ENCODE results near the gene TCF19. TPM values are rescaled to one million over a fixed set of nuclear protein-coding genes. Genes with fewer than 3 reads are reported as not detected.

TCF19 gene
- total RNA-seq, 6 donors from 2014 or later, result 4.2 to 10.0 (median 5.3) TPM

- TF ChIP-seq POLR2A (IDR thresholded peaks at IDR 0.05) (no peak), EP300 (IDR thresholded peaks at IDR 0.05) (no peak), POLR2AphosphoS5 (IDR thresholded peaks at IDR 0.05) (no peak), CTCF (IDR thresholded peaks at IDR 0.05) (no peak)
These were observed 44.4 kb upstream of the TCF19 start for GRCh38 chr6:31113861-31114540.

GRCh38 chr6:31114541-31114878 lies 43.9 kb upstream of the TCF19 start, which contains the start of gene PSORS1C1:
TSS of gene PSORS1C1 (plus strand) at chr6:31114800. CDS start at chr6:31129633, 14,833 bp downstream.
- Histone ChIP-seq H3K4me1 (peaks cover 7 to 26% (median 14%) of the 10 kb centered on the region in 4 donors), H3K4me3 (peak within 1 kb of the TSS in 3 of 4 donors; percentile 14 to 34 (median 26)), H3K36me3 (no peaks in the 10 kb centered on the region), H3K27ac (peak within 1 kb of the TSS; percentile 69 to 78 (median 73)), H3K9me3 (no peaks in the 10 kb centered on the region), H3K27me3 (no peaks in the 10 kb centered on the region)
- peak in 1 of 2 donors; percentile 87 for DNase-seq
- TF ChIP-seq CTCF (IDR thresholded peaks at IDR 0.05) (no peak), POLR2AphosphoS5 (IDR thresholded peaks at IDR 0.05) (peak; percentile 41 to 61)
- 13 to 31% methylated on average over 3 of the region's 3 CpGs for WGBS, 2 donors
- ATAC-seq (ENCODE audit: low FRiP score in 2 of 2), result peak; percentile 89 to 95

More at GRCh38 chr6:31113861-31114540, 44.4 kb upstream of the TCF19 start:
- ATAC-seq (ENCODE audit: low FRiP score in 2 of 2) (peak in 1 of 2 donors; percentile 21), DNase-seq (no peak)
- H3K27ac ChIP-seq, result peak overlapping the region; percentile 69 to 78 (median 73)
- no peaks in the 10 kb centered on the region for H3K27me3 ChIP-seq
- WGBS, 2 donors, result 67 to 77% methylated on average over 7 of the region's 7 CpGs
- no peaks in the 10 kb centered on the region for H3K9me3 ChIP-seq
- H3K36me3 ChIP-seq, result no peaks in the 10 kb centered on the region
- H3K4me1 ChIP-seq, result peaks cover 7 to 26% (median 14%) of the 10 kb centered on the region in 4 donors
- H3K4me3 ChIP-seq, result no peak overlapping the region

- H3K27ac ChIP-seq, result peak overlapping the region; percentile 69 to 78 (median 73)
- H3K9me3 ChIP-seq, result no peaks in the 10 kb centered on the region
- H3K4me1 ChIP-seq, result peaks cover 7 to 26% (median 14%) of the 10 kb centered on the region in 4 donors
- WGBS, 2 donors, result 47 to 56% methylated on average over 9 of the region's 9 CpGs
- DNase-seq (no peak), ATAC-seq (ENCODE audit: low FRiP score in 2 of 2) (peak in 1 of 2 donors; percentile 33)
- no peak for TF ChIP-seq POLR2AphosphoS5 (IDR thresholded peaks at IDR 0.05)
- no peak for TF ChIP-seq POLR2A (IDR thresholded peaks at IDR 0.05)
- peak in 2 of 6 experiments; percentile 21 to 23 for TF ChIP-seq CTCF (IDR thresholded peaks at IDR 0.05)
- H3K36me3 ChIP-seq, result no peaks in the 10 kb centered on the region
- peak overlapping the region in 3 of 4 donors; percentile 14 to 34 (median 26) for H3K4me3 ChIP-seq
- H3K27me3 ChIP-seq, result no peaks in the 10 kb centered on the region
These were observed 43.2 kb upstream of the TCF19 start for GRCh38 chr6:31114970-31115849.

GRCh38 chr6:31115941-31116560 lies 42.3 kb upstream of the TCF19 start:
- 89 to 92% methylated on average over 12 of the region's 12 CpGs for WGBS, 2 donors
- Histone ChIP-seq H3K27ac (no peak overlapping the region), H3K9me3 (no peaks in the 10 kb centered on the region), H3K4me3 (no peak overlapping the region), H3K27me3 (no peaks in the 10 kb centered on the region), H3K36me3 (no peaks in the 10 kb centered on the region), H3K4me1 (peaks cover 7 to 26% (median 14%) of the 10 kb centered on the region in 4 donors)
- no peak for TF ChIP-seq EP300 (IDR thresholded peaks at IDR 0.05)
- no peak for TF ChIP-seq POLR2AphosphoS5 (IDR thresholded peaks at IDR 0.05)
- no peak for TF ChIP-seq POLR2A (IDR thresholded peaks at IDR 0.05)
- TF ChIP-seq CTCF (IDR thresholded peaks at IDR 0.05), result no peak
- ATAC-seq (ENCODE audit: low FRiP score in 2 of 2) (no peak), DNase-seq (peak in 1 of 2 donors; percentile 58)

Measured in upper lobe of left lung (tissue), 6 donors.